ENCODE measurements around the gene CFAP251. TPM values are rescaled to one million over a fixed set of nuclear protein-coding genes. Genes with fewer than 3 reads are reported as not detected.
"Not testable (repeated sequence)": the region's sequence is repeated elsewhere in the genome, so short reads cannot be mapped to it uniquely, and the experiment has no call there.

Gene CFAP251
- total RNA-seq, 1 donor from 2014 or later: 0.92 TPM

GRCh38 chr12:122040579-122041386 lies 122.4 kb downstream of the CFAP251 start:
- Histone ChIP-seq H3K27ac (no peak overlapping the region), H3K27me3 (no peaks in the 10 kb centered on the region), H4K20me1 (ENCODE audit: low read depth) (no peaks in the 10 kb centered on the region), H3K36me3 (peaks cover 3% of the 10 kb centered on the region), H3K9me3 (ENCODE audit: low read depth) (no peaks in the 10 kb centered on the region), H3K4me3 (no peak overlapping the region), H3K4me2 (no peak overlapping the region), H3K79me2 (ENCODE audit: low read depth) (no peaks in the 10 kb centered on the region), H3K9ac (no peak overlapping the region), H3K4me1 (no peaks in the 10 kb centered on the region), H3F3A (ENCODE audit: low read depth) (no peaks in the 10 kb centered on the region), H2AFZ (replicated peaks) (no peak overlapping the region)
- Mint-ChIP-seq H3K27ac (peak overlapping the region; percentile 74), H3K27me3 (ENCODE audit: insufficient read depth, low read depth) (peaks cover 2% of the 10 kb centered on the region), H3K4me3 (no peak overlapping the region), H3K4me1 (no peaks in the 10 kb centered on the region), H3K36me3 (peaks cover 31% of the 10 kb centered on the region), H3K9me3 (no peaks in the 10 kb centered on the region)
- TF ChIP-seq CTCF (IDR thresholded peaks at IDR 0.05) (no peak), EZH2 (IDR thresholded peaks at IDR 0.05) (no peak), EZH2phosphoT487 (IDR thresholded peaks at IDR 0.05) (no peak)
- DNase-seq (ENCODE audit: low spot score): no peak

DNA sequence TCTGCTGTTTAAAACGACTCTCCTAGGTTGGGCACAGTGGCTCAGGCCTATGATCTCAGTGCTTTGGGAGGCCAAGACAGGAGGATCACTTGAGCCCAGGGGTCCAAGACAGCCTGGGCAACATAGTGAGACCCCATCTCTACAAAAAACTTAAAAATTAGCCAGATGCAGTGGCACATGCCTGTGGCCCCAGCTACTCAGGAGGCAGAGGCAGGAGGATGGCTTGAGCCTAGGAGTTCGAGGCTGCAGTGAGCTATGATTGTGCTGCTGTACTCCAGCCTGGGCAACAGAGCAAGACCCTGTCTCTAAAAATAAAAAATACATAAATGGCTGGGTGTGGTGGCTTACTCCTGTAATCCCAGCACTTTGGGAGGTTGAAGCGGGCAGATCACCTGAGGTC lies 123.1 kb downstream of the CFAP251 start:
- Mint-ChIP-seq H3K36me3 (peaks cover 29% of the 10 kb centered on the region), H3K27ac (peak overlapping the region; percentile 74)
- H3K27ac ChIP-seq; H3K36me3 ChIP-seq; H3K79me2 ChIP-seq (ENCODE audit: low read depth); DNase-seq (ENCODE audit: low spot score); H4K20me1 ChIP-seq (ENCODE audit: low read depth); H3K9me3 Mint-ChIP-seq; H3K9ac ChIP-seq; H3K27me3 ChIP-seq; H2AFZ ChIP-seq (replicated peaks); H3K4me2 ChIP-seq; H3K4me1 Mint-ChIP-seq; H3K9me3 ChIP-seq (ENCODE audit: low read depth); H3F3A ChIP-seq (ENCODE audit: low read depth); H3K4me3 Mint-ChIP-seq; H3K27me3 Mint-ChIP-seq (ENCODE audit: insufficient read depth, low read depth); H3K4me1 ChIP-seq; H3K4me3 ChIP-seq: not testable (repeated sequence)

DNA sequence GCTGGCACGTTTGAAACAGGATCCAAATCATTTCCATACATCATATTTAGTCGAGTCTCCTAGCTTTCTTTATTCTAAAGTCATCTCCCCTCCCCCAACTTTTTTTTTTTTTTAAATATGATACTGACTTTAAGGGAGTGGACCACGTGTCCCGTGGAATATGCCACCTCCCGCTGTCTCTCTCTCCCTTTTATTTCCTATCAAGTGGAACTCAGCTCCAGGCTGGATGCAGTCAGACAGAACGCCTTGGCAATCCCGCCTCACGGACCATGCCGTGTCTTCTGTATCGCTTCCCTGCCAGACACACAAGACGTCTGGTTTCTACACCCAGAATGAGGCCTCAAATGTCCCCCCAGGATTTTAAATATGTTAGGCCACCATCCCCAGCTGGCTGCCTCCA lies 124.5 kb downstream of the CFAP251 start:
- DNase-seq (ENCODE audit: low spot score): no peak
- H3K9ac ChIP-seq: no peak overlapping the region
- H3K36me3 ChIP-seq: peaks cover 3% of the 10 kb centered on the region
- Mint-ChIP-seq H3K27me3 (ENCODE audit: insufficient read depth, low read depth) (peaks cover 2% of the 10 kb centered on the region), H3K4me3 (no peak overlapping the region), H3K4me1 (no peaks in the 10 kb centered on the region), H3K36me3 (peaks cover 24% of the 10 kb centered on the region), H3K27ac (no peak overlapping the region), H3K9me3 (no peaks in the 10 kb centered on the region)
- no peaks in the 10 kb centered on the region for H3K79me2 ChIP-seq (ENCODE audit: low read depth)
- H3K27me3 ChIP-seq: no peaks in the 10 kb centered on the region
- H3F3A ChIP-seq (ENCODE audit: low read depth): no peaks in the 10 kb centered on the region
- no peaks in the 10 kb centered on the region for H4K20me1 ChIP-seq (ENCODE audit: low read depth)
- H3K4me3 ChIP-seq: no peak overlapping the region
- no peak overlapping the region for H3K4me2 ChIP-seq
- no peaks in the 10 kb centered on the region for H3K4me1 ChIP-seq
- H3K9me3 ChIP-seq (ENCODE audit: low read depth): no peaks in the 10 kb centered on the region
- no peak for TF ChIP-seq EZH2 (IDR thresholded peaks at IDR 0.05)
- TF ChIP-seq CTCF (IDR thresholded peaks at IDR 0.05): no peak
- no peak for TF ChIP-seq EZH2phosphoT487 (IDR thresholded peaks at IDR 0.05)
- no peak overlapping the region for H3K27ac ChIP-seq
- H2AFZ ChIP-seq (replicated peaks): no peak overlapping the region

GRCh38 chr12:122043476-122043875 lies 125.1 kb downstream of the CFAP251 start:
- TF ChIP-seq EZH2phosphoT487 (IDR thresholded peaks at IDR 0.05) (no peak), CTCF (IDR thresholded peaks at IDR 0.05) (no peak), EZH2 (IDR thresholded peaks at IDR 0.05) (no peak)
- Mint-ChIP-seq H3K4me3 (no peak overlapping the region), H3K27me3 (ENCODE audit: insufficient read depth, low read depth) (peaks cover 2% of the 10 kb centered on the region), H3K4me1 (no peaks in the 10 kb centered on the region), H3K9me3 (no peaks in the 10 kb centered on the region), H3K36me3 (peaks cover 26% of the 10 kb centered on the region), H3K27ac (no peak overlapping the region)
- H3K9me3 ChIP-seq (ENCODE audit: low read depth): no peaks in the 10 kb centered on the region
- no peaks in the 10 kb centered on the region for H3F3A ChIP-seq (ENCODE audit: low read depth)
- H4K20me1 ChIP-seq (ENCODE audit: low read depth): no peaks in the 10 kb centered on the region
- H3K4me1 ChIP-seq: no peaks in the 10 kb centered on the region
- H3K79me2 ChIP-seq (ENCODE audit: low read depth): no peaks in the 10 kb centered on the region
- no peak overlapping the region for H3K4me2 ChIP-seq
- no peak overlapping the region for H2AFZ ChIP-seq (replicated peaks)
- H3K36me3 ChIP-seq: peaks cover 3% of the 10 kb centered on the region
- no peaks in the 10 kb centered on the region for H3K27me3 ChIP-seq
- H3K27ac ChIP-seq: no peak overlapping the region
- no peak overlapping the region for H3K9ac ChIP-seq
- H3K4me3 ChIP-seq: no peak overlapping the region
- DNase-seq (ENCODE audit: low spot score): no peak
